Measurements from ENCODE around the gene MAP3K13.

DNA sequence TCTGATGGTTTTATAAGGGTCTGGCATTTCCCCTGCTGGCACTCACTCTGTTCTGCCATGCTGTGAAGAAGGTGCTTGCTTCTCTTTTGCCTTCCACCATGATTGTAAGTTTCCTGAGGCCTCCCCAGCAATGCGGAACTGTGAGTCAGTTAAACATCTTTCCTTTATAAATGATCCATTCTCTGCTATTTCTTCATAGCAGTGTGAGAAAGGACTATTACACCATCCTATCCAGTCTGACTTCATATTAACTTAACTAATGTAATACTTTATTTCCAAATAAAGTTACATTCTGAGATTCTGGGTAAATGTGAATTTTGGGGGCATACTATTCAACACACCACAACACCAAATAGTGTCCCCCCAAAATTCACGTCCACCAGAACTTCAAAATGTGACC, 22.2 kb upstream of the MAP3K13 start:
- TF ChIP-seq, protein P1, sequence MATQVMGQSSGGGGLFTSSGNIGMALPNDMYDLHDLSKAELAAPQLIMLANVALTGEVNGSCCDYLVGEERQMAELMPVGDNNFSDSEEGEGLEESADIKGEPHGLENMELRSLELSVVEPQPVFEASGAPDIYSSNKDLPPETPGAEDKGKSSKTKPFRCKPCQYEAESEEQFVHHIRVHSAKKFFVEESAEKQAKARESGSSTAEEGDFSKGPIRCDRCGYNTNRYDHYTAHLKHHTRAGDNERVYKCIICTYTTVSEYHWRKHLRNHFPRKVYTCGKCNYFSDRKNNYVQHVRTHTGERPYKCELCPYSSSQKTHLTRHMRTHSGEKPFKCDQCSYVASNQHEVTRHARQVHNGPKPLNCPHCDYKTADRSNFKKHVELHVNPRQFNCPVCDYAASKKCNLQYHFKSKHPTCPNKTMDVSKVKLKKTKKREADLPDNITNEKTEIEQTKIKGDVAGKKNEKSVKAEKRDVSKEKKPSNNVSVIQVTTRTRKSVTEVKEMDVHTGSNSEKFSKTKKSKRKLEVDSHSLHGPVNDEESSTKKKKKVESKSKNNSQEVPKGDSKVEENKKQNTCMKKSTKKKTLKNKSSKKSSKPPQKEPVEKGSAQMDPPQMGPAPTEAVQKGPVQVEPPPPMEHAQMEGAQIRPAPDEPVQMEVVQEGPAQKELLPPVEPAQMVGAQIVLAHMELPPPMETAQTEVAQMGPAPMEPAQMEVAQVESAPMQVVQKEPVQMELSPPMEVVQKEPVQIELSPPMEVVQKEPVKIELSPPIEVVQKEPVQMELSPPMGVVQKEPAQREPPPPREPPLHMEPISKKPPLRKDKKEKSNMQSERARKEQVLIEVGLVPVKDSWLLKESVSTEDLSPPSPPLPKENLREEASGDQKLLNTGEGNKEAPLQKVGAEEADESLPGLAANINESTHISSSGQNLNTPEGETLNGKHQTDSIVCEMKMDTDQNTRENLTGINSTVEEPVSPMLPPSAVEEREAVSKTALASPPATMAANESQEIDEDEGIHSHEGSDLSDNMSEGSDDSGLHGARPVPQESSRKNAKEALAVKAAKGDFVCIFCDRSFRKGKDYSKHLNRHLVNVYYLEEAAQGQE (IDR thresholded peaks at IDR 0.05; ENCODE audit: insufficient read depth in 1 of 2, low read depth in 2 of 2, low read length in 2 of 2): no peak
- TF ChIP-seq TAF1 (IDR thresholded peaks at IDR 0.05; ENCODE audit: borderline replicate concordance, insufficient read depth, low read length) (no peak), FOXP2 (optimal IDR thresholded peaks at IDR 0.05; ENCODE audit: borderline replicate concordance, extremely low read depth, extremely low read length, insufficient read depth) (no peak)
